A673 (cell line): ENCODE results near the gene RPL32. TPM values are rescaled to one million over a fixed set of nuclear protein-coding genes. Genes with fewer than 3 reads are reported as not detected.

ENCODE experiments used
- BruUV-seq: library from RNA; stranded (reverse); fragments of 400-500 nt; replicated peaks from 2 replicates; lab custom pipeline; 2021; lab: Mats Ljungman, UMichigan
- CTCF ChIA-PET: fragments of 300-600 bp; sonication (Branson Sonifier 250); formaldehyde crosslinking; loops from one replicate; lab custom pipeline; 2022; ENCODE audit warnings: antibody characterized with exemption; lab: Charles Lee
- POLR2A ChIA-PET: fragments of 300-600 bp; sonication (Branson Sonifier 250); formaldehyde crosslinking; loops from one replicate; lab custom pipeline; 2022; ENCODE audit warnings: antibody characterized with exemption; ENCODE audit not compliant: low non-redundant PET; lab: Charles Lee
- DNase-seq: peaks from one replicate; pipeline ENCODE4 v3.0.0-alpha.2; 2015; ENCODE audit warnings: low spot score
- H3K27ac ChIP-seq: fragments of 200-600 bp; sonication (generic); 2 replicates; pipeline ENCODE4 v1.5.1; 2016; ENCODE audit warnings: mixed run types, low read depth, mild to moderate bottlenecking, mixed read lengths, antibody characterized with exemption, low read length; ENCODE audit not compliant: poor library complexity, severe bottlenecking
- H3K27me3 ChIP-seq: fragments of 200-600 bp; sonication (generic); replicated peaks from 2 replicates; pipeline ENCODE4 v1.6.1; 2017; ENCODE audit warnings: mixed run types, low read depth, mild to moderate bottlenecking, mixed read lengths, antibody characterized with exemption, low read length; ENCODE audit not compliant: insufficient read depth, poor library complexity
- H3K36me3 ChIP-seq: fragments of 200-600 bp; sonication (generic); 2 replicates; pipeline ENCODE4 v1.6.1; 2016; ENCODE audit warnings: mixed run types, mild to moderate bottlenecking, mixed read lengths, antibody characterized with exemption, low read length; ENCODE audit not compliant: insufficient read depth, poor library complexity, severe bottlenecking
- H3K4me1 ChIP-seq: fragments of 200-600 bp; sonication (generic); 2 replicates; pipeline ENCODE4 v1.6.1; 2017; ENCODE audit warnings: mixed run types, mild to moderate bottlenecking, mixed read lengths, antibody characterized with exemption, low read length; ENCODE audit not compliant: insufficient read depth, poor library complexity, severe bottlenecking
- H3K4me3 ChIP-seq: fragments of 200-600 bp; sonication (generic); 2 replicates; pipeline ENCODE4 v1.5.1; 2016; ENCODE audit warnings: low read depth, mixed run types, mild to moderate bottlenecking, mixed read lengths, low read length; ENCODE audit not compliant: poor library complexity, severe bottlenecking
- H3K9me3 ChIP-seq: fragments of 200-600 bp; sonication (generic); 2 replicates; pipeline ENCODE4 v1.6.1; 2016; ENCODE audit warnings: mixed run types, low read depth, mild to moderate bottlenecking, mixed read lengths, antibody characterized with exemption, low read length; ENCODE audit not compliant: poor library complexity, severe bottlenecking
- CTCF ChIP-seq: fragments of 300-800, 200-600 bp; sonication (generic); conservative IDR thresholded peaks from 2 replicates; pipeline ENCODE4 v1.5.1; 2017; ENCODE audit warnings: low read depth, mild to moderate bottlenecking, antibody characterized with exemption, low read length, moderate library complexity, mixed read lengths
- EZH2 ChIP-seq: fragments of 200-600 bp; sonication (generic); IDR thresholded peaks from 2 replicates; pipeline ENCODE4 v1.6.1; 2017; ENCODE audit warnings: borderline replicate concordance, low read depth, mild to moderate bottlenecking, mixed read lengths, antibody characterized with exemption, low read length; ENCODE audit not compliant: poor library complexity, severe bottlenecking
- intact Hi-C: fragments of 100-400 bp; cut with micrococcal nuclease; formaldehyde crosslinking; loops from one replicate; pipeline ENCODE4 v1.10.0; 2022; ENCODE audit not compliant: unreplicated experiment
- total RNA-seq: library from RNA; stranded (reverse); gene quantifications from 2 replicates; pipeline ENCODE4 v1.2.3, GENCODE V29; 2021

Gene RPL32
- total RNA-seq, 1 experiment from 2014 or later, result 1,684 TPM

DNA sequence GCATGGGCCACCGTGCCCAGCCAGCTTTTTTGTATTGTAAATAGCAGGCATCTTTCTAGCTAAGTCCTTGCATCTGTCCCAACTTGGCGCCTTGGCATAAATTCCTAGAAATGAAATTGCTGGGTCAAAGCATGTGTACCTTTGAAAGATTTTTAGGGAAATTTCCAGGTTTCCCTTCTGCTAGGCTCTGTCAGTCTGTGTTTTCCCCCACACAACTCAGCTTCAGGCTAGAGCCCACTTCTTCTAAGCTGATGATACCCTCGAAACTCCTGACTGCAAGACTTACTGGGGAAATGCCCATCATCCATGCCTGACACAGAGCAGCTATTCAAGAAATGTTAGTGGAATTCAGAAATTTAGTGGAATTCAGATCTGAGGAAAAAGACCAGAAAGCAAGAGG lies 10.8 kb upstream of the RPL32 start:
- ChIA-PET CTCF (no interaction called here), POLR2A (no interaction called here)
- intact Hi-C loops, result no loop called here
- TF ChIP-seq EZH2, result no peak
- no peak for TF ChIP-seq CTCF
- no peaks in the 10 kb centered on the region for H3K36me3 ChIP-seq
- no peak for DNase-seq
- no peak overlapping the region for H3K27ac ChIP-seq
- no TSS peak for BruUV-seq
- no peaks in the 10 kb centered on the region for H3K9me3 ChIP-seq
- H3K27me3 ChIP-seq, result no peaks in the 10 kb centered on the region
- no peaks in the 10 kb centered on the region for H3K4me1 ChIP-seq
- no peak overlapping the region for H3K4me3 ChIP-seq

DNA sequence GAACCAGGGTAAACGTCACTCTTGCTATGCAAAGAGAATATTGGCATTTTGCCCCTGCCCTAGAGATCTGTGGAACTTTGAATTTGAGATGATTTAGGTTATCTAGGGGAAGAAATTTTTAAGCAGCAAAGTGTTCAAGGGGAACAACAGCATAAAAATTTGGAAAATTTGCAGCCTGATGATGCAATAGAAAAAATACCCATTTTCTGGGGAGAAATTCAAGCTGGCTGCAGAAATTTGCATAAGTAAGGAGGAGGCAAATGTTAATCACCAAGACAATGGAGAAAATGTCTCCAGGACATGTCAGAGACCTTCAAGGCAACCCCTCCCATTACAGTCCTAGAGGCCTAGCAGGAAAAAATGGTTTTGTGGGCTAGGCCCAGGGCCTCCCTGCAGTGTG lies 4.4 kb upstream of the RPL32 start:
- no peak for DNase-seq
- no peak overlapping the region for H3K4me3 ChIP-seq
- no TSS peak for BruUV-seq
- POLR2A ChIA-PET, result no interaction called here
- H3K27ac ChIP-seq, result no peak overlapping the region
- no peaks in the 10 kb centered on the region for H3K4me1 ChIP-seq
- intact Hi-C loops, result no loop called here
- no peaks in the 10 kb centered on the region for H3K27me3 ChIP-seq
- CTCF ChIA-PET, result no interaction called here
- H3K9me3 ChIP-seq, result no peaks in the 10 kb centered on the region
- H3K36me3 ChIP-seq, result no peaks in the 10 kb centered on the region
- TF ChIP-seq EZH2 (no peak), CTCF (no peak)

GRCh38 chr3:12842469-12842868 lies 1.1 kb upstream of the RPL32 start:
- no TSS peak for BruUV-seq
- peaks cover 24% of the 10 kb centered on the region for H3K4me1 ChIP-seq
- CTCF ChIA-PET, result interaction anchor here (1.1 kb wide), 1 partner anchor 32 kb away, joined by 3 read pairs; no protein-coding TSS in a partner anchor
- no peaks in the 10 kb centered on the region for H3K9me3 ChIP-seq
- POLR2A ChIA-PET, result interaction anchor here (0.6 kb wide), 1 partner anchor 57 kb away, joined by 3 read pairs; no protein-coding TSS in a partner anchor
- intact Hi-C loops, result no loop called here
- H3K27me3 ChIP-seq, result no peaks in the 10 kb centered on the region
- peaks cover 27% of the 10 kb centered on the region for H3K36me3 ChIP-seq
- H3K4me3 ChIP-seq, result no peak overlapping the region
- no peak for TF ChIP-seq EZH2
- no peak for TF ChIP-seq CTCF
- peak overlapping the region; percentile 96 for H3K27ac ChIP-seq
- no peak for DNase-seq
